ENCODE data around the gene IWS1. TPM values are rescaled to one million over a fixed set of nuclear protein-coding genes. Genes with fewer than 3 reads are reported as not detected.

Gene IWS1
- total and polyA plus RNA-seq, 10 of the 15 experiments (the other 5 are each of a cell fraction or from before 2014, with no cell fraction given): 21.9 to 68.9 (median 45.8) TPM

- TF ChIP-seq TAF1 (IDR thresholded peaks at IDR 0.05; ENCODE audit: borderline replicate concordance, low read depth, low read length): no peak
- no peak for TF ChIP-seq PML (IDR thresholded peaks at IDR 0.05; ENCODE audit: low read length)
- no peak for TF ChIP-seq ATF7 (IDR thresholded peaks at IDR 0.05; ENCODE audit: low read depth)
- TF ChIP-seq DPF2 (IDR thresholded peaks at IDR 0.05): no peak
- TF ChIP-seq IRF3 (IDR thresholded peaks at IDR 0.05): no peak
- TF ChIP-seq TCF7 (IDR thresholded peaks at IDR 0.05; ENCODE audit: borderline replicate concordance): no peak
- no peak for TF ChIP-seq ZBED1 (IDR thresholded peaks at IDR 0.05; ENCODE audit: borderline replicate concordance)
- TF ChIP-seq, protein P1, sequence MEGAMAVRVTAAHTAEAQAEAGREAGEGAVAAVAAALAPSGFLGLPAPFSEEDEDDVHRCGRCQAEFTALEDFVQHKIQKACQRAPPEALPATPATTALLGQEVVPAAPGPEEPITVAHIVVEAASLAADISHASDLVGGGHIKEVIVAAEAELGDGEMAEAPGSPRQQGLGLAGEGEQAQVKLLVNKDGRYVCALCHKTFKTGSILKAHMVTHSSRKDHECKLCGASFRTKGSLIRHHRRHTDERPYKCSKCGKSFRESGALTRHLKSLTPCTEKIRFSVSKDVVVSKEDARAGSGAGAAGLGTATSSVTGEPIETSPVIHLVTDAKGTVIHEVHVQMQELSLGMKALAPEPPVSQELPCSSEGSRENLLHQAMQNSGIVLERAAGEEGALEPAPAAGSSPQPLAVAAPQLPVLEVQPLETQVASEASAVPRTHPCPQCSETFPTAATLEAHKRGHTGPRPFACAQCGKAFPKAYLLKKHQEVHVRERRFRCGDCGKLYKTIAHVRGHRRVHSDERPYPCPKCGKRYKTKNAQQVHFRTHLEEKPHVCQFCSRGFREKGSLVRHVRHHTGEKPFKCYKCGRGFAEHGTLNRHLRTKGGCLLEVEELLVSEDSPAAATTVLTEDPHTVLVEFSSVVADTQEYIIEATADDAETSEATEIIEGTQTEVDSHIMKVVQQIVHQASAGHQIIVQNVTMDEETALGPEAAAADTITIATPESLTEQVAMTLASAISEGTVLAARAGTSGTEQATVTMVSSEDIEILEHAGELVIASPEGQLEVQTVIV (IDR thresholded peaks at IDR 0.05; ENCODE audit: borderline replicate concordance, partially characterized antibody): no peak
- no peak for TF ChIP-seq RCOR1 (conservative IDR thresholded peaks at IDR 0.05; ENCODE audit: low read depth, low read length)
- no peak for TF ChIP-seq EZH2 (IDR thresholded peaks at IDR 0.05; ENCODE audit: borderline replicate concordance, control insufficient read depth, low read depth, low read length)
- no peak for TF ChIP-seq TCF3 (IDR thresholded peaks at IDR 0.05; ENCODE audit: borderline replicate concordance, insufficient read depth, low read depth, low read length)
- TF ChIP-seq ETV6 (conservative IDR thresholded peaks at IDR 0.05 in 1 of 2, IDR thresholded peaks at IDR 0.05 in 1 of 2; ENCODE audit: borderline replicate concordance in 1 of 2, low read depth in 1 of 2): no peak
Measured at GRCh38 chr2:127469051-127469450, 57.2 kb downstream of the IWS1 start (continued).

Data from GM12878 (cell line).